Left colon (tissue), 2 donors: ENCODE results near the gene ENOX1. TPM values are rescaled to one million over a fixed set of nuclear protein-coding genes. Genes with fewer than 3 reads are reported as not detected.

Experiments used
- ATAC-seq: fragments of 200-7000 bp; cut with Tn5 transposase; one replicate; pipeline ENCODE4 v1.9.1; 2020; ENCODE audit warnings: mild to moderate bottlenecking, moderate library complexity
- DNase-seq, 2 donors: peaks; one replicate each; pipeline ENCODE4 v3.0.0-alpha.2; 2020
- intact Hi-C, 2 donors: fragments of 100-400 bp; cut with DNase I in 1 of 2; cut with micrococcal nuclease in 1 of 2; formaldehyde crosslinking; loops; one replicate each; pipeline versions ENCODE4 v1.11.2 to v1.14.0; 2022; cut with DNase I, micrococcal nuclease
- total RNA-seq, 2 donors: library from RNA; stranded (reverse); fragmentation: NEBNext Ultra II Directional; extraction: Animal tissue kit (Norgen Biotek cat#: 25700); gene quantifications; one replicate each; pipeline ENCODE4 v1.2.1, GENCODE V29; 2021
- donor health status: DM: no; HTN: no; CAD: no.
- donor health status: DM: yes; HTN: yes; CAD: no.

ENOX1 gene
- total RNA-seq, 2 donors from 2014 or later: 0.09 to 0.87 TPM

DNA sequence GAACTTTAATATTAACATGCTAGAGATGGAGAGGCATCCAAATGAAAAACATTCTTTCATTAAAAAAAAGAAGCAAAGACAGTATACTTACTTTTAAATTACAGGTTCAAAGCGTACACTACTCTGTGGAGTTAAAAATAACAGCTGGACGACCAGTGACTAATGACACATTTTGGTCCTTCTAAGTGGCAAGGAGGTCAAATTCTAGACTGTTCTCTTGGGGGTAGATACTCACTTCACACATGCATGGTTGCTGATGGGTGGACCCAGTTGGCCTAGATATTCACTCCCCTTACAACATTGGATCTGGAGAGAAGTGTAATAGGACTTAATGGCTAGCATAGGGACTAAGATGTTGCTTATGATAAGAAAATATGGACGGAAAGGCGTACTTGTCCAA lies 461.1 kb downstream of the ENOX1 start:
- DNase-seq (no peak), ATAC-seq (no peak)
- intact Hi-C loops: no loop called here

DNA sequence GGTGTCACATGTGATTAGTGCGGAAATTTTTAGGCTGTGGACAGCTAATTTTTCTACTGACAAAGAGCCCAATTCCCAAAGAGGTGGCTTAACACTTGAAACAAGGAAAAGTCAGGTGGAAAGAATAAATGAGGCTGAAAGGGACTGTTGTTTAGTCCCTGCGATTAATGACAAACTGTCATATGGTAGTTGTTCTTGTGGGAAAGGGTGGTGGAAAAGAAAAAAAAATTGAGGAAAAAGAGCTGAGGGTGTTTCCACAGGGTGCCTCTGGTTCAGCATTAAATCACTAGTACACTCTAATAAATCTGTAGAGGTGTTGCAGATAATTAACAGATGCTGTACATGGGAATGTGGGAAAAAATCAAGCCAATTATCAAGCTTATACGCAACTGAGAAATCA lies 462.6 kb downstream of the ENOX1 start:
- intact Hi-C loops: no loop called here
- no peak for ATAC-seq
- DNase-seq: no peak

DNA sequence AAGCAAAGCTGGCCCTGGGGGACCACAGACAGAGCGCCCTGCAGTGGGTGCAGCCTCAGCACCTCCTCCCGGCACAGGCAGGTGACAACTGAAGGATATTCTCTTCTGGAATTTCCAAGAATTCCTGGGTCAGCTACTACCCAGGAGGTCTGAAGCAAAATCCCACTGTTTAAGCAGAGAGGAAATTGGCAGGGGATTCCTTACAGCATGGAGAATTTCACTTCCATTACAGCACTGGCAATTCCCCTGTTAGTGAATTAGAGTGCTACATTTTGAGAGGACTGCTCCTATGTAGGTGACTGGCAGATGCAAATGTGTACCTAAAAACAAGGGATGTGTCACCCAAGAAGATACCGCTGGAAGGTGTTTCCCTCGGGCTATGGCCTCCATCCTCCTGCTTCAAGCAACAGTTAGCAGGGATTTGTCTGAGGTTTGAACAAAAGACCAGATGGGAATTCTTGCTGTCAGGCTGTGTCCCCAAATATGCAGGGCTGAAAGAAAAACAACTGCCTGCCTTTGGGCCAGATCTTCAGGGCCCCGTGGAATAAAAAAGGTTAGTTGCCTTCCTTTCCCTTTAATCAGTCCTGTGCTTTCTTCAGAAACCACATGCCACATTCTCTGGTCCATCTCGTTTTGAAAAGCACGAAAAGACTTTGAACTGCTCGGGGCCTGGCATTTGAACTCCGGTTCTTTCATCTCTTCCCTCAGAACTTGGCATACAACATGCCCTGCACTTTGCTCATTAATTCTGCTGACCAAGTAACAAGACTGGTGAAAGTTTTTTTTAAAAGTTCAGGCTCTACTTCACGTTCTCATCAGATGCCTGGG lies 466.9 kb downstream of the ENOX1 start:
- ATAC-seq (no peak), DNase-seq (no peak)
- intact Hi-C loops: no loop called here

GRCh38 chr13:43316946-43317353 lies 469.8 kb downstream of the ENOX1 start:
- no peak for ATAC-seq
- intact Hi-C loops: no loop called here
- no peak for DNase-seq

- intact Hi-C loops: no loop called here
- ATAC-seq: no peak
Observed at GRCh38 chr13:43316281-43316680, 470.5 kb downstream of the ENOX1 start.

DNA sequence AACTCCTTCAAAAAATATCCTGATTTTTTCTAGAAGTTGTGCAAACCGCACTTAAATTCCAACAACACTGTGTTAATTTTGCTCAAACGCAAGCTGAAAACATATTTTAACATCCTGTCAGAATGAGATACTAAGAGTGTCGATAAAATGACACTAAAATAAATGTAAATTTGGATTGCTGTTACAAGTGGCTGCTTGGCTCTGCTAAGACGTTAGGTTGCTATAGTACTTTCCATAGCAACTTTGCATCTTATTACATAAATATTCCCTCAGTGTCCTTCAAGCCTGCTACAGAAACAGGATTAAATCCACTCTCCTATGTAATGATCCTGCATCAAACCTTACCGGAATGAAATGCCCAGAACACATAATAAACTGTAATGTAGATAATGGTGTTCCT lies 471.2 kb downstream of the ENOX1 start:
- no peak for ATAC-seq
- no peak for DNase-seq
- intact Hi-C loops: no loop called here

More at GRCh38 chr13:43316281-43316680, 470.5 kb downstream of the ENOX1 start:
- DNase-seq: no peak

GRCh38 chr13:43309311-43309710 lies 477.5 kb downstream of the ENOX1 start:
- no peak for ATAC-seq
- intact Hi-C loops: no loop called here
- no peak for DNase-seq

DNA sequence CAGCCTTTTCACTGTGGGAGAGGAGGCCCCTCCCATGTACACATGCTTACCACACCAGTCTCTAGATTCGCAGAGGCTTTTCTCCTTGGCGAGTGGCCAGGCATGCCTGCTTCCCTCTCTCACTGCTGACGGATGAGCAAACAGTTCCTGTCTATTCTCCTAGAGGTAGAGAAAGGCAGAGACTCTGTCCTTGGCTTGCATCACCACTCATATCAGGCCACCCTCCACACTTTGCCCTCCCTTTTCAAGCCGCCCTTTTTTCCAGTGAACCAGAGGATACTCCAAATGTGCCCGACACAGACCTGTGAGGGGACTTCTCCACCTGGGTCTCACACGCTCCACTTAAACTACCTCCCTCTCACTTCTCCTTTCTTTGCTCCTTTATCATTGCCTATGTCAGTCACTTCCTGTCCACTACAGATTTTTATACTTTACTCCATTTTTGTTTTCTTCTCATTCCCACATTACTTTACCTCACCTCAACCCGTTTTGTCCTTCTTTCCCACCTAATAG lies 478.8 kb downstream of the ENOX1 start:
- intact Hi-C loops: no loop called here
- peak; percentile 73 to 75 for DNase-seq
- peak; percentile 74 for ATAC-seq

- ATAC-seq (no peak), DNase-seq (no peak)
- intact Hi-C loops: no loop called here
Observed at GRCh38 chr13:43307221-43307920, 479.4 kb downstream of the ENOX1 start.

GRCh38 chr13:43306372-43306771 lies 480.4 kb downstream of the ENOX1 start:
- DNase-seq: no peak
- no peak for ATAC-seq
- intact Hi-C loops: no loop called here

DNA sequence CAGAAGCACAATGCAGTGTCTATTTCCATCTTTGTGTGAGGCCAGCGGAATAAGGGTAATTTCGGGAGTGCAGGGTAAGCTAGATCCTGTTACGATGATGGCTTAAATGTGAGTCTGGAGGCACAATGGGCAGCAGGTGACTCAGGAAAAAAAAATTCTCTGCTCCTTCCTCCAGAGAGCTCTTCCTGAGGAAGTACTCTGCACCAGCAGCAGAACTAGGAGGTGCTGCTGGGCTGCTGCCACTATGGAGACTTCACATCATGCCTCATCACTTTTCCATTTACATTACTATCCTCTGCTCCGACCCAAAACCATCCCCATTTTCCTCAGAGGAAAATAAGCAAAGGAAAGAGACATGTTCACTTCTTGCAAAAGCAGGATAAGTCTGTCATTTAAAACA lies 481.4 kb downstream of the ENOX1 start:
- ATAC-seq (no peak), DNase-seq (no peak)
- intact Hi-C loops: no loop called here

DNA sequence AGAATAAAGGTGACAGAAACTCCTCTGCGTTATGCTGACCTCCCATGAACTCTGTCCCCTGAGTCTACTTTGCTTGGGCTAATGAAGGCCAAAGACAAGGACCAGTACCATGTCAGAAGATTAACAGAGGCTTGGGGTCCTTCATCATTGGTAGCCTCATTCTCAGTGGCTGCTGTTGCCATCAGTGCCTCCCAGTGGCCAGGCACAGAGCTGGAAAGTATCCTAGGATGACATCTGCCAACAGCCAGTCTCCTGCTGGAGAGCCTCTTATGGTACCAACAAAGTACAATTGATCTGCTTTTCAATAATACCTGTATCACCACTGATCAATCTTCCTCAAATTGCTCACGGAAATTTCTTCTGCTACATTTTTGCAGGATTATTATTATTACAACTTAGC lies 481.8 kb downstream of the ENOX1 start:
- ATAC-seq (no peak), DNase-seq (no peak)
- intact Hi-C loops: no loop called here

GRCh38 chr13:43304449-43304848 lies 482.3 kb downstream of the ENOX1 start:
- no peak for ATAC-seq
- intact Hi-C loops: no loop called here
- DNase-seq: no peak

GRCh38 chr13:43303033-43303729 lies 483.6 kb downstream of the ENOX1 start:
- DNase-seq: peak; percentile 28 to 36
- intact Hi-C loops: no loop called here
- ATAC-seq: peak; percentile 63

DNA sequence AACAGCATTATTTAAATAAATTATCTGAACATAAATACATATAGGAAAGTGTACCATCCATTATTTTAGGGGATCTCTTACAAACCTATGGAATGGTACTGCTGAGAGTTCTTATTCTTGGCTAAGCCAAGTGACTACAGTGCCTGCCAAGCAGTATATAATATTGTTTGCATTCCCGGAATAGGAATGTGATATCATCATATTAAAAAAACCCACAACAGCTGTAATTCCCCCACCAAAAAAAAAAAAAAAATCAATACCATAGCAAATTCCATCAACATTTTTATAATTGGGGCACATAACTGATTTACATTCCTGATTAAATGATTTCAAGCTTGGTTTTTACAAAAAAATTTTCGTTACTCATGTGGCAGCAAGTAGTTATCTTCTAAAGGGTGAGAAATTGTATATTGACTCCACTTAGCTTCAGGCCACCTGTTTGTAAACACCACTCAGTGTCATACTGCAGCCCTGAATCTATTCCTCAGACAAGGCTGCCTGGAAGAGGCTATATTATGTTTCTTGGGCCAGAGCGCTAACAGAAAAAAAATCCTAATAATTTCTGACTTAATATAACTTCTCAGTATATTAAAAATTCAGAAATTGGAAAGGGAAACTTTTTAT lies 485.3 kb downstream of the ENOX1 start:
- intact Hi-C loops: no loop called here
- ATAC-seq (no peak), DNase-seq (no peak)

DNA sequence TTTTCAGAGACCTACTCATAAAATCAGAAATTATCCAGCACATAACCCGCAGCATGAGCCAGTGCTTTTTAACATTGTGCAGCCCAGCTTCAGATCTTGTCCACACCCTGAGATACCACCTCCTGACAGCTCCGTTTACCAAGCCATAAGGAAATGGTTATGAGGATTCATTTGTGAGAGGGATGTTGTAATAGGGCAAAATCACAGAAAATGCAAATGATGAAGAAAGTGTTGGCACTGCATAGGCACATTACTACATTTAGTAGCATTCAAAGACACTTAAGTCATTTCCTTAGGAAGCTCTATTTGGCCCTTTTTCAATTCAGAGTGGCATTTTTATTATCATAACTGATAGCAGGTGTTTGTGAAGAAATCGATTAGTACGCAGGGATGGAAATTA lies 485.9 kb downstream of the ENOX1 start:
- ATAC-seq: no peak
- DNase-seq: no peak
- intact Hi-C loops: no loop called here

DNA sequence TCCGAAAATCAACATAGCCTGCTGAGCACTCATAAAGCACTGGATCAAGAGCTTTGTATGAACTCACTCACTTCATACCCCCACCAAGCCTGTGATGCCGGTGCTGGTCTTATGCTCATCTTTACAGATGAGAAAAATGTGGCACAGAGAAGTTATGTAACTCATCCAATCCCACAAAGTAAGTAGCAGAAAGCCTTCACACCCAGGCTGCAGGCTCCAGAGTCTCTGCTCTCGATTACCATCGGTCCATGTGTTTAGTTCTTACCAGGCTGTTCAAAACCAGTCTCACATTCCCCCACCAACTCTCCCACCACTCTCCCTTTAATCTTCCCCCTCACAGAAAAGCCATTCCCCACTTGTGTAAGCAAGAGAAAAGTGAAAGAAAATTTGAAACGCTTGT lies 487.4 kb downstream of the ENOX1 start:
- intact Hi-C loops: no loop called here
- ATAC-seq: no peak

GRCh38 chr13:43298816-43299215 lies 488.0 kb downstream of the ENOX1 start:
- ATAC-seq (no peak), DNase-seq (no peak)
- intact Hi-C loops: no loop called here

More for the DNA sequence above, 487.4 kb downstream of the ENOX1 start:
- no peak for DNase-seq

- ATAC-seq: no peak
- intact Hi-C loops: no loop called here
- DNase-seq: no peak
Observed at GRCh38 chr13:43297967-43298678, 488.6 kb downstream of the ENOX1 start.
